OCI-LY1 (cell line): ENCODE results near the gene RAD51B.

Source experiments
- H2AFZ ChIP-seq: fragments of 200-600 bp; sonication (generic), shearing (Covaris generic); 2 replicates; pipeline ENCODE4 v1.6.0; 2014; ENCODE audit warnings: antibody characterized with exemption, mild to moderate bottlenecking, low read length
- H3F3A ChIP-seq: fragments of 200-600 bp; sonication (generic), shearing (Covaris generic); 2 replicates; pipeline ENCODE4 v1.6.0; 2014; ENCODE audit warnings: mild to moderate bottlenecking, antibody characterized with exemption, low read length, moderate library complexity; ENCODE audit not compliant: insufficient read depth
- H3K27ac ChIP-seq: fragments of 200-600 bp; sonication (generic); 2 replicates; pipeline ENCODE4 v1.5.1; 2014; ENCODE audit warnings: low read length, mixed run types, mild to moderate bottlenecking, low read depth; ENCODE audit not compliant: poor library complexity, severe bottlenecking
- H3K27me3 ChIP-seq: fragments of 200-600 bp; sonication (generic); 2 replicates; pipeline ENCODE4 v1.6.0; 2014; ENCODE audit warnings: antibody characterized with exemption, mild to moderate bottlenecking, low read length, moderate library complexity; ENCODE audit not compliant: insufficient read depth
- H3K36me3 ChIP-seq: fragments of 200-600 bp; sonication (generic); 2 replicates; pipeline ENCODE4 v1.6.1; 2014; ENCODE audit warnings: mild to moderate bottlenecking, antibody characterized with exemption, low read length, moderate library complexity, mixed read lengths; ENCODE audit not compliant: insufficient read depth
- H3K4me1 ChIP-seq: fragments of 200-600 bp; sonication (generic); 2 replicates; pipeline ENCODE4 v1.5.1; 2014; ENCODE audit warnings: mild to moderate bottlenecking, low read length, moderate library complexity; ENCODE audit not compliant: insufficient read depth, severe bottlenecking
- H3K4me2 ChIP-seq: fragments of 200-600 bp; sonication (generic), shearing (Covaris generic); 2 replicates; pipeline ENCODE4 v1.6.1; 2014; ENCODE audit warnings: low read length
- H3K4me3 ChIP-seq: fragments of 200-600 bp; sonication (generic); 2 replicates; pipeline ENCODE4 v1.5.1; 2014; ENCODE audit warnings: low read length, low read depth, mild to moderate bottlenecking, mixed read lengths; ENCODE audit not compliant: poor library complexity, severe bottlenecking
- H3K79me2 ChIP-seq: fragments of 200-600 bp; shearing (Covaris generic); 2 replicates; pipeline ENCODE4 v1.6.1; 2016; ENCODE audit warnings: mixed run types, low read length, mixed read lengths; ENCODE audit not compliant: insufficient read depth
- H3K9ac ChIP-seq: fragments of 200-600 bp; sonication (generic), shearing (Covaris generic); 2 replicates; pipeline ENCODE4 v1.6.1; 2014; ENCODE audit warnings: mild to moderate bottlenecking, low read length, mixed read lengths
- H3K9me2 ChIP-seq: fragments of 200-600 bp; sonication (generic), shearing (Covaris generic); 2 replicates; pipeline ENCODE4 v1.6.1; 2014; ENCODE audit warnings: low read depth, mild to moderate bottlenecking, low read length, mixed read lengths
- H3K9me3 ChIP-seq: fragments of 200-600 bp; shearing (Covaris generic); 2 replicates; pipeline ENCODE4 v1.6.1; 2014; ENCODE audit warnings: low read length, mixed read lengths
- H4K20me1 ChIP-seq: fragments of 200-600 bp; sonication (generic), shearing (Covaris generic); 2 replicates; pipeline ENCODE4 v1.6.0; 2016; ENCODE audit warnings: mild to moderate bottlenecking, low read length; ENCODE audit not compliant: insufficient read depth
- EZH2 ChIP-seq: fragments of 200-600 bp; sonication (generic), shearing (Covaris generic); IDR thresholded peaks from 2 replicates; pipeline ENCODE4 v1.8.0; 2017; ENCODE audit warnings: borderline replicate concordance, mixed run types, mild to moderate bottlenecking, antibody characterized with exemption, low read length, moderate library complexity, mixed read lengths
- TF ChIP-seq, protein P1 (sequence below): fragments of 200-600 bp; sonication (generic), shearing (Covaris generic); IDR thresholded peaks from 2 replicates; pipeline ENCODE4 v1.5.1; 2017; ENCODE audit warnings: mild to moderate bottlenecking, antibody characterized with exemption, low read length, moderate library complexity, mixed read lengths

Gene RAD51B

DNA sequence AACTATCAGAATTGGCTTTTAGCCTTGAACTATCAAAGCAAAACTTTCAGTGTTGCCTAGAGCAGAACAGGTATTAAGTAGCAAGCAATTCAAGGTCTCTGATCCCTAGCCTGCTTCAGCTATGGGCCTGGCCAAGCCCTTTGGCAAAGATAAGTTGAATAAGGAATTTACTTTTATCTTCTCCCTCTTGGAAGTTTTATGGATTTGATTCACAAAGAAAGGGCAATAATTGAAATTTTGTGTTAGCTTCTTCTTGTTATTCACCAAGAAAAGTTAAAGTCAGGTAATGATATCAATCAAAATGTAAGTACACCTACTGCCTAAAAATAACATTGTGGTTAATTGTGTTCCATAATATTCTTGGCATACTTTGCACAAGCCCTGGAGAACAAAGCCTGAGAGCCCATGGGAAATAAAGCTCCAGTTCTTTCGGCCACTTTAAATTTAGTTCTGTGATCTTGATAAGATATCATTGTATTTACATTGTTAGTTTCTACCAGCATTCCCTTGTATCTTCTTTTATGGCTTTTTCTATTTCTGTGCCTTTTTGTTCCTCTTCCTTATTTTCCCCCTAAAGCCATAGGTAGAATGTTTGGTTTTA, 158.0 kb downstream of the RAD51B start:
- H4K20me1 ChIP-seq: no peaks in the 10 kb centered on the region
- H3K9me2 ChIP-seq: no peaks in the 10 kb centered on the region
- H3K27ac ChIP-seq: no peak overlapping the region
- H3F3A ChIP-seq: no peaks in the 10 kb centered on the region
- no peak overlapping the region for H3K4me3 ChIP-seq
- no peak overlapping the region for H3K4me2 ChIP-seq
- no peaks in the 10 kb centered on the region for H3K4me1 ChIP-seq
- H3K9me3 ChIP-seq: no peaks in the 10 kb centered on the region
- no peaks in the 10 kb centered on the region for H3K27me3 ChIP-seq
- no peak for TF ChIP-seq EZH2
- TF ChIP-seq, protein P1, sequence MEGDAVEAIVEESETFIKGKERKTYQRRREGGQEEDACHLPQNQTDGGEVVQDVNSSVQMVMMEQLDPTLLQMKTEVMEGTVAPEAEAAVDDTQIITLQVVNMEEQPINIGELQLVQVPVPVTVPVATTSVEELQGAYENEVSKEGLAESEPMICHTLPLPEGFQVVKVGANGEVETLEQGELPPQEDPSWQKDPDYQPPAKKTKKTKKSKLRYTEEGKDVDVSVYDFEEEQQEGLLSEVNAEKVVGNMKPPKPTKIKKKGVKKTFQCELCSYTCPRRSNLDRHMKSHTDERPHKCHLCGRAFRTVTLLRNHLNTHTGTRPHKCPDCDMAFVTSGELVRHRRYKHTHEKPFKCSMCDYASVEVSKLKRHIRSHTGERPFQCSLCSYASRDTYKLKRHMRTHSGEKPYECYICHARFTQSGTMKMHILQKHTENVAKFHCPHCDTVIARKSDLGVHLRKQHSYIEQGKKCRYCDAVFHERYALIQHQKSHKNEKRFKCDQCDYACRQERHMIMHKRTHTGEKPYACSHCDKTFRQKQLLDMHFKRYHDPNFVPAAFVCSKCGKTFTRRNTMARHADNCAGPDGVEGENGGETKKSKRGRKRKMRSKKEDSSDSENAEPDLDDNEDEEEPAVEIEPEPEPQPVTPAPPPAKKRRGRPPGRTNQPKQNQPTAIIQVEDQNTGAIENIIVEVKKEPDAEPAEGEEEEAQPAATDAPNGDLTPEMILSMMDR: no peak
- no peaks in the 10 kb centered on the region for H3K79me2 ChIP-seq
- H3K9ac ChIP-seq: no peak overlapping the region
- no peaks in the 10 kb centered on the region for H3K36me3 ChIP-seq
- H2AFZ ChIP-seq: no peak overlapping the region

- no peak overlapping the region for H3K4me2 ChIP-seq
- H3K27ac ChIP-seq: no peak overlapping the region
- no peak overlapping the region for H2AFZ ChIP-seq
- H3K36me3 ChIP-seq: no peaks in the 10 kb centered on the region
- no peaks in the 10 kb centered on the region for H4K20me1 ChIP-seq
- no peaks in the 10 kb centered on the region for H3K4me1 ChIP-seq
- H3K4me3 ChIP-seq: no peak overlapping the region
- no peaks in the 10 kb centered on the region for H3K9me3 ChIP-seq
- no peaks in the 10 kb centered on the region for H3K9me2 ChIP-seq
- H3K79me2 ChIP-seq: no peaks in the 10 kb centered on the region
- H3F3A ChIP-seq: no peaks in the 10 kb centered on the region
- TF ChIP-seq, protein P1: no peak
- no peak for TF ChIP-seq EZH2
- no peaks in the 10 kb centered on the region for H3K27me3 ChIP-seq
- H3K9ac ChIP-seq: no peak overlapping the region
These were observed 159.2 kb downstream of the RAD51B start for GRCh38 chr14:67978749-67979148.

DNA sequence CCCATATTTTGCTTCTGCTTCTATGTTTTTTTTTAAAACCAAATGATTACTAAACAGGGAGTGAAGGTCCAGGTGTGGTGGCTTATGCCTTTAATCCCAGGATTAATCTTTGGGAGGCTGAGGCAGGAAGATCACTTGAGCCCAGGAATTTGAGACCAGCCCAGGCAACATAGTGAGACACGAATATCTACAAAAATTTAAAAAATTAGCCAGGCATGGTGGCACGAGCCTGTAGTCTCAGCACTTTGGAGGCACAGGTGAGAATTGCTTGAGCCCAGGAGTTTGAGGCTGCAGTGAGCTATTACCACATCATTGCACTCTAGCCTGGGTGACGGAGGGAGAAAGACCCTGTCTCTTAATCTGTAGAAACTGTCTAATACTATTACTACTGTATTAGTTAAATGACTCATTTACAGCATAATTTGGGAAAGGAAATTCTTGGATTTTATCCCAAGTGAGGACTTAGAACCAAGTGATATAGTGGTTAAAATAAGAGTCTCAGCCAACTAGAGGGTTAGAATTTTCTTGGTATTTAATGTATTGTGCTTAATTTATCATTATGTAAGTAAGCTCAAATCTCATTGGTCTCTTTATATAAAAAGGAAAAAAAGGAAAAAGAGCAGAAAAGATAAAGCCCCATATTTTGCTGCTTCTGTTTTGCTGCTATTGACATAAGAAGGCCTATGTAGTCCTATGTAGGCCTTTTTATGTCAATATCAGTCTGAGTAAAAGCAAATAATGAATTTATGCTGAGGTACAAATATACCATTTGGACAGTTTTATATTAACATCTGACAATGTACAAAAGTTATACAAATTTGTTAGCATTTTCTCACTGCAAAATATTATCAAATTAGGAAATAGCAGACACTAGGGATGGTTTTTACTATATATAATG, 163.4 kb downstream of the RAD51B start:
- Histone ChIP-seq H3K9ac (no peak overlapping the region), H3K4me1 (no peaks in the 10 kb centered on the region), H3K79me2 (no peaks in the 10 kb centered on the region), H3K4me3 (no peak overlapping the region), H3K36me3 (no peaks in the 10 kb centered on the region), H3F3A (no peaks in the 10 kb centered on the region; the same call in 1 of the 2 replicates), H3K27ac (no peak overlapping the region), H3K27me3 (no peaks in the 10 kb centered on the region), H3K9me3 (no peaks in the 10 kb centered on the region), H2AFZ (no peak overlapping the region), H4K20me1 (no peaks in the 10 kb centered on the region), H3K9me2 (no peaks in the 10 kb centered on the region), H3K4me2 (no peak overlapping the region)
- no peak for TF ChIP-seq EZH2
- TF ChIP-seq, protein P1: no peak
